Psoas muscle (tissue), 8 donors: Measurements from ENCODE around the gene C1orf141. TPM values are rescaled to one million over a fixed set of nuclear protein-coding genes. Genes with fewer than 3 reads are reported as not detected.

Source experiments
- ATAC-seq, 4 donors: fragments of 200-7000 bp; cut with Tn5 transposase; one replicate each; pipeline ENCODE4 v1.9.1; 2020; ENCODE audit warnings: moderate library complexity in 3 of 4, mild to moderate bottlenecking in 2 of 4
- DNase-seq, 2 donors: peaks; one replicate each; pipeline ENCODE4 v3.0.0-alpha.2; 2020
- H3K27ac ChIP-seq: fragments of 200-600 bp; one replicate; pipeline ENCODE4 v1.8.0; 2022
- H3K27me3 ChIP-seq, 3 donors: fragments of 200-600 bp in 1 of 3; one replicate each; pipeline versions ENCODE4 v1.6.1 to v1.8.0; 2013 to 2022; ENCODE audit warnings: low read length in 2 of 3, mild to moderate bottlenecking in 2 of 3, moderate library complexity in 1 of 3; ENCODE audit not compliant: insufficient read depth in 3 of 3
- H3K36me3 ChIP-seq, 2 donors: fragments of 200-600 bp in 1 of 2; one replicate each; pipeline versions ENCODE4 v1.6.1 to v1.8.0; 2013 to 2022; ENCODE audit warnings: low read depth in 1 of 2, mild to moderate bottlenecking in 1 of 2, moderate library complexity in 1 of 2; ENCODE audit not compliant: insufficient read depth in 1 of 2
- H3K4me1 ChIP-seq: fragments of 200-600 bp; one replicate; pipeline ENCODE4 v1.8.0; 2022
- H3K4me3 ChIP-seq: fragments of 200-600 bp; one replicate; pipeline ENCODE4 v1.8.0; 2022; ENCODE audit warnings: mild to moderate bottlenecking
- H3K9me3 ChIP-seq: fragments of 200-600 bp; one replicate; pipeline ENCODE4 v1.8.0; 2022
- WGBS, 3 donors: extraction: QIAGEN DNeasy Blood & Tissue Kit; methylation state at CpG; one replicate each; pipeline versions ENCODE4 v1.1.6 to v1.1.7; 2013; 5-methylcytosine and 5-hydroxymethylcytosine counted together
- intact Hi-C, 2 donors: fragments of 100-400 bp; cut with DNase I; formaldehyde crosslinking; loops; one replicate each; pipeline versions ENCODE4 v1.11.0 to v1.14.2; 2022
- polyA plus RNA-seq, 3 donors: library from polyadenylated mRNA; stranded (reverse); fragments of 200-250 nt; gene quantifications; one replicate each; pipeline ENCODE4 v1.2.3, GENCODE V29; 2013
- total RNA-seq, 4 donors: library from RNA; stranded (reverse); fragmentation: NEBNext Ultra II Directional in 2 of 4; extraction: Animal tissue kit (Norgen Biotek cat#: 25700) in 2 of 4; gene quantifications; one replicate each; pipeline versions ENCODE4 v1.2.1 to v1.2.4, GENCODE V29; 2021 to 2023
- TF ChIP-seq, protein P1 (sequence below): fragments of 200-600 bp; IDR thresholded peaks from one replicate; pipeline ENCODE4 v1.8.0; 2022; ENCODE audit warnings: antibody characterized with exemption
- donor health status: healthy with polysubstance abuse.
- donor health status: DM: no; HTN: no; CAD: no; lungs with moderate emphysema.
- donor health status: Bipolar disorder and iron deficiency.
- donor health status: healthy.
- donor health status: DM: yes; HTN: yes; CAD: no.
- donor health status: DM: no; HTN: no; CAD: no.
- donor health status: DM: no; HTN: no; CAD: no.
- donor health status: DM: yes; HTN: yes; CAD: no.

The C1orf141 gene
- total and polyA plus RNA-seq, 7 donors = not detected

DNA sequence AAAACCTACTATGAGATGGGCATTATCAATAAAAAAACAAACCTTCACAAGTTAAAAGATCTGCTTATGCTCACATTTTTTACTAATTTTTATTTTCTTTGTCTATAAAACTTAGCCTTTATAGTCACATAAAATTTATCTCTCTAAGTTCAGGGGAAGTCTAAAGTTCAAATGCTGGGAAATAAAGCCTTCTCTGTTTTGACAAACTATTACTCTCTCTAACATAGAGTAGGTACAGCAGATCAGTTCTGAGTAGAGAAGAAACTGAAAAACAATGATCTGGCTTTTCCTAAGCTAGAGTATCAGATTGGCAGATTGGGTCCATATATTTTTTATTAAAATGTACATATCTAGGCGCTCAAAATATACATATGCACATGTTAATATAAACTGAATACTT, 31.2 kb downstream of the C1orf141 start:
- DNase-seq (no peak), ATAC-seq (no peak)
- Histone ChIP-seq H3K4me1 (no peaks in the 10 kb centered on the region), H3K9me3 (no peaks in the 10 kb centered on the region), H3K36me3 (no peaks in the 10 kb centered on the region), H3K27ac (no peak overlapping the region), H3K4me3 (no peak overlapping the region), H3K27me3 (peaks cover 0 to 2% (median 0%) of the 10 kb centered on the region in 3 donors)
- intact Hi-C loops = no loop called here
- TF ChIP-seq, protein P1, sequence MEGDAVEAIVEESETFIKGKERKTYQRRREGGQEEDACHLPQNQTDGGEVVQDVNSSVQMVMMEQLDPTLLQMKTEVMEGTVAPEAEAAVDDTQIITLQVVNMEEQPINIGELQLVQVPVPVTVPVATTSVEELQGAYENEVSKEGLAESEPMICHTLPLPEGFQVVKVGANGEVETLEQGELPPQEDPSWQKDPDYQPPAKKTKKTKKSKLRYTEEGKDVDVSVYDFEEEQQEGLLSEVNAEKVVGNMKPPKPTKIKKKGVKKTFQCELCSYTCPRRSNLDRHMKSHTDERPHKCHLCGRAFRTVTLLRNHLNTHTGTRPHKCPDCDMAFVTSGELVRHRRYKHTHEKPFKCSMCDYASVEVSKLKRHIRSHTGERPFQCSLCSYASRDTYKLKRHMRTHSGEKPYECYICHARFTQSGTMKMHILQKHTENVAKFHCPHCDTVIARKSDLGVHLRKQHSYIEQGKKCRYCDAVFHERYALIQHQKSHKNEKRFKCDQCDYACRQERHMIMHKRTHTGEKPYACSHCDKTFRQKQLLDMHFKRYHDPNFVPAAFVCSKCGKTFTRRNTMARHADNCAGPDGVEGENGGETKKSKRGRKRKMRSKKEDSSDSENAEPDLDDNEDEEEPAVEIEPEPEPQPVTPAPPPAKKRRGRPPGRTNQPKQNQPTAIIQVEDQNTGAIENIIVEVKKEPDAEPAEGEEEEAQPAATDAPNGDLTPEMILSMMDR = no peak
- 74 to 95% (median 79%) methylated on average over 1 of the region's 1 CpG for WGBS, 3 donors

DNA sequence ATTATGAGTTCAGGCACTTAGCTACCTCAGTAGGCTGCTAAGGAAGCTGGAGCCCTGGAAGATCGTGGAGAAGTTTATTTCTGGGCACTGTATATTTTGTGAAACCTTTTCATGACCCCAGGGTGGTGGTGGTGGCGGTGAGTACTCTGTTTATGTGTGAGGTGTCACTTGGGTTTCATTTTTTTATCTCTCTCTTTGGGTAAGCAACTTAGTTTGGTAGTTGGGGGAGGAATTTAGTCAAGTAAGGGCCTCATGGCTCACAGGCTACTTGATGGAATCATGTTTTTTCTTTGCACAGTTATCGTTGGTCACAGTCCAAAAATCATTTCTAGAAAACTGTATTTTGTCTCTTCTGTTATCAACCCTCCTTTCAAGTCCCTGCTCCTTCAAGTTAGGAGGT, 33.9 kb downstream of the C1orf141 start:
- Histone ChIP-seq H3K27me3 (no peaks in the 10 kb centered on the region), H3K4me1 (no peaks in the 10 kb centered on the region), H3K9me3 (no peaks in the 10 kb centered on the region), H3K27ac (no peak overlapping the region), H3K36me3 (no peaks in the 10 kb centered on the region), H3K4me3 (no peak overlapping the region)
- intact Hi-C loops = no loop called here
- WGBS, 3 donors = 37 to 40% (median 38%) methylated on average over 3 of the region's 3 CpGs
- TF ChIP-seq, protein P1 = no peak
- no peak for DNase-seq
- ATAC-seq = no peak

DNA sequence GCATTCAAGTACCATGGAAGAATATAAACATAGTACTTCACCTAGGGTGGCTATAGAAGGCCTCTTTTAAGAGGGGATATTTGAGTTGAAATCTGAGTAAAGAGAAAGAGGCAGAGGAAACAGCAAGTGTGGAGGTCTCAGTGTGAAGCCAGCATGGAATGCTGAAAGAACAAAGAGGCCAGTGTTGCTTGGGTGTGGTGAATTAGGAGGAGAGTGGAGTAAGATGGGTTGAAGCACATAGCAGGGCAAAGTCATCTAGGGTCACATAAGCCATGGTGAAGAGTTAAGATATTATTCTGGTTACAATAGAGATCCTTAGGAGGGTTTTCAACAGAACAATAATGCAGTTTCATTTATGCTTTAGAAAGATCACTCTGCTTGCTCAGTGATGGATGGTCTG, 37.5 kb downstream of the C1orf141 start:
- ATAC-seq (no peak), DNase-seq (no peak)
- Histone ChIP-seq H3K27me3 (no peaks in the 10 kb centered on the region), H3K4me1 (no peaks in the 10 kb centered on the region), H3K36me3 (no peaks in the 10 kb centered on the region), H3K27ac (no peak overlapping the region), H3K4me3 (no peak overlapping the region), H3K9me3 (no peaks in the 10 kb centered on the region)
- TF ChIP-seq, protein P1 = no peak
- intact Hi-C loops = no loop called here

DNA sequence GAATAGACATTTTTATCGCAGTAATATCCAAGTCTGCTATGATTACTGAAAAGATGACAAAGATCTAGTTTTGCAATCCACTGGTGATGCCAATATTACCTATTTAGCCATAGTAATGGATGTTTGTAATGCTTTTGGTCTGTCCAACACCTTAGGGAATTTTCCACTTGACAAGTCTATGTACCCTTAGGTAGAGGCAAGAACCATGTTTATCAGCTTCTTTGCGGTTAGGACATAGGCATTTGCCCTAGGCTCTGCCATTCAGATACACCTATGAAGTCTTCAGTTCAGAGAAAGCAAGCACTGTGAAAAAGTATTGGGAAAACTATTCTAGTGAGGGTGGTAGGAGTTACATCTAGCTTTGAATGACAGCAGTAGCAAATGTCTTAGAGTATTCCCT, 40.6 kb downstream of the C1orf141 start:
- DNase-seq = no peak
- Histone ChIP-seq H3K4me3 (no peak overlapping the region), H3K27me3 (no peaks in the 10 kb centered on the region), H3K4me1 (no peaks in the 10 kb centered on the region), H3K36me3 (no peaks in the 10 kb centered on the region), H3K9me3 (no peaks in the 10 kb centered on the region), H3K27ac (no peak overlapping the region)
- intact Hi-C loops = no loop called here
- WGBS, 3 donors = 88 to 95% (median 92%) methylated on average over 2 of the region's 2 CpGs
- TF ChIP-seq, protein P1 = no peak
- no peak for ATAC-seq

DNA sequence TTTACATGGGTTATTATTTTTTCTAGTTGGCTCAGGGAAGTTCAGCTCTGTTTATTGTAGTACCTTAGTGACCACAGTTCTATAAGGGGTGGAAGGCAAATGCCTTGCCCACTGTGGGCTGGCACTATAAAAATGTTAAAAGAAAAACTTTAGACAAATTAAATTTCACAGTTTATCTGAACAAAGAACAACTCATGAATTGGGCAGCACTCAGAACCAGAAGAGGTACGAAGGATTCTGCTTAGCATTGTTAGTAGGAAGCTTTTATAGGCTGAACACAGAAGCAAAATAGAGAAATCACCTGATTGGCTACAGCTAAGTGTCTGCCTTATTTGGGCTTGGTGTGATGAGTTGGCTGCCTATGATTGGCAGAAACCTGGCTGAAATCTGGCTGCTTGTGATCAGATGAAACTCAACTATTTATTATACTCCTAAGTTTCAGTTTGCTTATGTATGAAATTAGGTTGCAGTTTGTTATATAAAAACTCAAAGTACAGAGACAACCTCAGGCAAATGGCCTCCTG, 45.0 kb downstream of the C1orf141 start:
- ATAC-seq (no peak), DNase-seq (no peak)
- 79 to 92% (median 90%) methylated on average over 1 of the region's 1 CpG for WGBS, 3 donors
- Histone ChIP-seq H3K27me3 (no peaks in the 10 kb centered on the region), H3K4me1 (no peaks in the 10 kb centered on the region), H3K36me3 (no peaks in the 10 kb centered on the region), H3K27ac (no peak overlapping the region), H3K9me3 (no peaks in the 10 kb centered on the region), H3K4me3 (no peak overlapping the region)
- TF ChIP-seq, protein P1 = no peak
- intact Hi-C loops = no loop called here
